Mesenchymal stem cell (in vitro differentiated cells and primary cell): ENCODE measurements around the gene ANGPTL2.
A peak's percentile ranks its signal among the peaks of the same experiment; 100 is the strongest.

Experiments
- DNase-seq: peaks from one replicate; pipeline ENCODE4 v3.0.0-alpha.2; 2013
- H2AFZ ChIP-seq: one replicate; pipeline ENCODE4 v1.6.1; 2013; ENCODE audit warnings: low read depth, mild to moderate bottlenecking, control low read depth, inconsistent platforms, low read length, moderate library complexity
- H2AK5ac ChIP-seq: 2 replicates; pipeline ENCODE4 v1.6.1; 2013; ENCODE audit warnings: low read length, moderate library complexity, mild to moderate bottlenecking, inconsistent platforms; ENCODE audit not compliant: severe bottlenecking
- H2BK120ac ChIP-seq: one replicate; pipeline ENCODE4 v1.6.1; 2013; ENCODE audit warnings: low read depth, mild to moderate bottlenecking, inconsistent platforms, low read length, moderate library complexity
- H2BK12ac ChIP-seq, 2 experiments: one replicate each; pipeline ENCODE4 v1.6.1; 2013; ENCODE audit warnings: inconsistent platforms in 2 of 2, low read length in 2 of 2, mild to moderate bottlenecking in 2 of 2, moderate library complexity in 2 of 2, control low read depth in 1 of 2
- H2BK15ac ChIP-seq: one replicate; pipeline ENCODE4 v1.6.1; 2013; ENCODE audit warnings: mild to moderate bottlenecking, low read depth, inconsistent platforms; ENCODE audit not compliant: poor library complexity, severe bottlenecking
- H2BK5ac ChIP-seq: 2 replicates; pipeline ENCODE4 v1.6.1; 2013; ENCODE audit warnings: low read depth, mild to moderate bottlenecking, low read length, control low read depth, inconsistent platforms; ENCODE audit not compliant: poor library complexity, severe bottlenecking
- H3K14ac ChIP-seq, 2 experiments: one replicate each; pipeline ENCODE4 v1.6.1; 2013; ENCODE audit warnings: inconsistent platforms in 2 of 2, low read length in 2 of 2, control low read depth in 1 of 2, mild to moderate bottlenecking in 1 of 2, moderate library complexity in 1 of 2
- H3K18ac ChIP-seq, 2 experiments: one replicate each; pipeline ENCODE4 v1.6.1; 2013; ENCODE audit warnings: inconsistent platforms in 2 of 2, low read length in 2 of 2, control low read depth in 1 of 2, low read depth in 1 of 2, mild to moderate bottlenecking in 1 of 2
- H3K23ac ChIP-seq, 2 experiments: one replicate each; pipeline ENCODE4 v1.6.1; 2013; ENCODE audit warnings: inconsistent platforms in 2 of 2, low read length in 2 of 2, mild to moderate bottlenecking in 2 of 2, moderate library complexity in 2 of 2, control low read depth in 1 of 2
- H3K27ac ChIP-seq: 2 replicates; pipeline ENCODE4 v1.5.1; 2013; ENCODE audit warnings: mild to moderate bottlenecking, moderate library complexity, low read length, control low read depth, inconsistent platforms; ENCODE audit not compliant: poor library complexity, severe bottlenecking
- H3K27me3 ChIP-seq, 2 experiments: 2 replicates each; pipeline versions ENCODE4 v1.6.1 to v1.7.0; 2013; ENCODE audit warnings: low read length in 2 of 2, mild to moderate bottlenecking in 2 of 2, moderate library complexity in 2 of 2, control low read depth in 1 of 2, inconsistent platforms in 1 of 2; ENCODE audit not compliant: control insufficient read depth in 1 of 2, insufficient read depth in 1 of 2
- H3K36me3 ChIP-seq, 2 experiments: 2 replicates each; pipeline versions ENCODE4 v1.6.1 to v1.7.0; 2013; ENCODE audit warnings: low read length in 2 of 2, control low read depth in 1 of 2, inconsistent platforms in 1 of 2, low read depth in 1 of 2, mild to moderate bottlenecking in 1 of 2; ENCODE audit not compliant: insufficient read depth in 2 of 2, control insufficient read depth in 1 of 2
- H3K4ac ChIP-seq, 2 experiments: one replicate each; pipeline ENCODE4 v1.6.1; 2013; ENCODE audit warnings: inconsistent platforms in 2 of 2, low read length in 2 of 2, mild to moderate bottlenecking in 2 of 2, moderate library complexity in 2 of 2, control low read depth in 1 of 2, low read depth in 1 of 2
- H3K4me1 ChIP-seq: 2 replicates; pipeline ENCODE4 v1.6.1; 2013; ENCODE audit warnings: low read depth, low read length, control low read depth; ENCODE audit not compliant: control insufficient read depth, insufficient read depth
- H3K4me2 ChIP-seq: 2 replicates; pipeline ENCODE4 v1.6.1; 2013; ENCODE audit warnings: low read length, mild to moderate bottlenecking, inconsistent platforms; ENCODE audit not compliant: poor library complexity, severe bottlenecking
- H3K4me3 ChIP-seq, 2 experiments: 2 replicates each; pipeline versions ENCODE4 v1.5.1 to v1.7.0; 2013; ENCODE audit warnings: low read length in 2 of 2, mild to moderate bottlenecking in 2 of 2, control low read depth in 1 of 2, low read depth in 1 of 2; ENCODE audit not compliant: insufficient read depth in 1 of 2
- H3K79me1 ChIP-seq: replicated peaks from 2 replicates; pipeline ENCODE4 v1.6.1; 2013; ENCODE audit warnings: mild to moderate bottlenecking, control low read depth, low read length, inconsistent platforms; ENCODE audit not compliant: poor library complexity, severe bottlenecking
- H3K9ac ChIP-seq: 2 replicates; pipeline ENCODE4 v1.7.0; 2013; ENCODE audit warnings: mild to moderate bottlenecking, low read length, moderate library complexity
- H3K9me3 ChIP-seq: 2 replicates; pipeline ENCODE4 v1.7.0; 2013; ENCODE audit warnings: mild to moderate bottlenecking, low read length; ENCODE audit not compliant: control insufficient read depth
- H4K8ac ChIP-seq: one replicate; pipeline ENCODE4 v1.6.1; 2013; ENCODE audit warnings: inconsistent platforms, mild to moderate bottlenecking, low read length, moderate library complexity
- H4K91ac ChIP-seq: one replicate; pipeline ENCODE4 v1.6.1; 2013; ENCODE audit warnings: mild to moderate bottlenecking, low read length, inconsistent platforms
- WGBS: methylation state at CpG from one replicate; pipeline ENCODE4 v1.1.7; 2013; ENCODE audit warnings: mixed read lengths; 5-methylcytosine and 5-hydroxymethylcytosine counted together

Gene ANGPTL2

GRCh38 chr9:127166111-127166510 is 43.7 kb upstream of the ANGPTL2 start:
- H3K79me1 ChIP-seq: no peaks in the 10 kb centered on the region
- no peak for DNase-seq
- no peak overlapping the region for H2BK12ac ChIP-seq
- no peak overlapping the region for H3K4me3 ChIP-seq
- H3K27me3 ChIP-seq: no peaks in the 10 kb centered on the region
- no peak overlapping the region for H4K8ac ChIP-seq
- no peak overlapping the region for H3K27ac ChIP-seq
- H2AFZ ChIP-seq: no peak overlapping the region
- no peak overlapping the region for H2AK5ac ChIP-seq
- WGBS: 81% methylated on average over 3 of the region's 5 CpGs
- no peak overlapping the region for H3K14ac ChIP-seq
- no peak overlapping the region for H3K23ac ChIP-seq
- no peaks in the 10 kb centered on the region for H3K36me3 ChIP-seq
- no peak overlapping the region for H3K4me2 ChIP-seq
- no peak overlapping the region for H3K18ac ChIP-seq
- H2BK5ac ChIP-seq: no peak overlapping the region
- H3K9me3 ChIP-seq: no peaks in the 10 kb centered on the region
- no peak overlapping the region for H2BK120ac ChIP-seq
- H3K4me1 ChIP-seq: peaks cover 13% of the 10 kb centered on the region
- no peak overlapping the region for H4K91ac ChIP-seq
- no peak overlapping the region for H3K9ac ChIP-seq
- H3K4ac ChIP-seq: no peak overlapping the region
- no peak overlapping the region for H2BK15ac ChIP-seq

- H4K8ac ChIP-seq: peak overlapping the region; percentile 19
- WGBS: 88% methylated on average over 3 of the region's 4 CpGs
- no peak overlapping the region for H3K9ac ChIP-seq
- H3K4me2 ChIP-seq: no peak overlapping the region
- H4K91ac ChIP-seq: peak overlapping the region; percentile 81
- peak overlapping the region; percentile 3 to 15 for H2BK12ac ChIP-seq
- peaks cover 16% of the 10 kb centered on the region for H3K4me1 ChIP-seq
- H3K18ac ChIP-seq: no peak overlapping the region
- no peak overlapping the region for H2AFZ ChIP-seq
- H3K14ac ChIP-seq: no peak overlapping the region
- H3K27me3 ChIP-seq: no peaks in the 10 kb centered on the region
- no peak overlapping the region for H2BK5ac ChIP-seq
- no peaks in the 10 kb centered on the region for H3K9me3 ChIP-seq
- no peak overlapping the region for H2BK15ac ChIP-seq
- H2AK5ac ChIP-seq: no peak overlapping the region
- no peak overlapping the region for H3K23ac ChIP-seq
- no peaks in the 10 kb centered on the region for H3K36me3 ChIP-seq
- no peak for DNase-seq
- no peak overlapping the region for H2BK120ac ChIP-seq
- H3K4ac ChIP-seq: no peak overlapping the region
- H3K27ac ChIP-seq: no peak overlapping the region
- H3K79me1 ChIP-seq: no peaks in the 10 kb centered on the region
- no peak overlapping the region for H3K4me3 ChIP-seq
Observed at GRCh38 chr9:127165116-127165515, 42.7 kb upstream of the ANGPTL2 start.

GRCh38 chr9:127163409-127163808 is 41.0 kb upstream of the ANGPTL2 start:
- Histone ChIP-seq H3K4ac (no peak overlapping the region), H3K9ac (peak overlapping the region; percentile 44), H4K91ac (no peak overlapping the region), H2BK15ac (no peak overlapping the region), H2AK5ac (no peak overlapping the region), H3K79me1 (no peaks in the 10 kb centered on the region), H3K27ac (no peak overlapping the region), H3K4me1 (peaks cover 23% of the 10 kb centered on the region), H3K27me3 (no peaks in the 10 kb centered on the region), H3K9me3 (no peaks in the 10 kb centered on the region), H3K4me2 (no peak overlapping the region), H3K4me3 (no peak overlapping the region), H2BK120ac (no peak overlapping the region), H2BK12ac (no peak overlapping the region), H2AFZ (no peak overlapping the region), H3K23ac (no peak overlapping the region), H2BK5ac (no peak overlapping the region), H4K8ac (no peak overlapping the region), H3K18ac (no peak overlapping the region), H3K14ac (no peak overlapping the region), H3K36me3 (no peaks in the 10 kb centered on the region)
- peak; percentile 80 for DNase-seq
- WGBS: 0% methylated on average over 2 of the region's 2 CpGs

DNA sequence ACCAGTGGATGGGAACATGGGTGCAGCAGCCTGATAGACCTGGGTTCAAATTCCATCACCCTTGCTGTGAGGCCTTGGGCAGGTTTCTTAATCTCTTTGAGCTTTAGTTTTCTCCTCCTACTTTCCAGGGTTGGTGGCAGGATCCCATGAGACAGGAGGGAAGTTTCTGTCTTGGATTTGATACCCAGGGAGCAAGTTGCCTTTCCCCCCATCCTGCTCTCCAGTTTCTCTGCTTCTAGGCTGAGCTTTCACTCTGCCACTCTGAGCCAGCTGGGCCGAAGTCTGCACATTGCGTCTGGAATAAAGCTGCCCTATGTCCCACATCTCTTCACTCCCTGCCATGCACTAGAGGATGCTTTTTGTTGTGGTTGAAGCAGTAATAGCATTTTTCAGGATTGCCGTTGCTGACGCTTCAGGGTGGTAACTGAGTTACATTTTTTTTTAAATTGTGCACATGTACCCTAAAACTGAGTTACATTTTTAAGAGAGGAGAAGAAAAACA is 40.5 kb upstream of the ANGPTL2 start:
- peak overlapping the region; percentile 85 for H2BK15ac ChIP-seq
- no peaks in the 10 kb centered on the region for H3K9me3 ChIP-seq
- peak overlapping the region; percentile 37 for H2AK5ac ChIP-seq
- H3K27me3 ChIP-seq: no peaks in the 10 kb centered on the region
- peak overlapping the region in 1 of 2 experiments; percentile 44 for H3K14ac ChIP-seq
- H3K27ac ChIP-seq: no peak overlapping the region
- H3K23ac ChIP-seq: peak overlapping the region; percentile 54 to 85
- H3K36me3 ChIP-seq: no peaks in the 10 kb centered on the region
- H3K79me1 ChIP-seq: no peaks in the 10 kb centered on the region
- peak overlapping the region; percentile 95 to 98 for H3K18ac ChIP-seq
- H2AFZ ChIP-seq: no peak overlapping the region
- peak overlapping the region; percentile 35 to 96 for H3K4ac ChIP-seq
- DNase-seq: no peak
- no peak overlapping the region for H3K4me2 ChIP-seq
- H3K9ac ChIP-seq: peak overlapping the region; percentile 44
- H2BK120ac ChIP-seq: peak overlapping the region; percentile 80
- H4K91ac ChIP-seq: peak overlapping the region; percentile 97
- peak overlapping the region; percentile 94 to 96 for H2BK12ac ChIP-seq
- H2BK5ac ChIP-seq: no peak overlapping the region
- H4K8ac ChIP-seq: peak overlapping the region; percentile 96
- WGBS: 89% methylated on average over 3 of the region's 4 CpGs
- peaks cover 23% of the 10 kb centered on the region for H3K4me1 ChIP-seq
- no peak overlapping the region for H3K4me3 ChIP-seq
